CD4-positive, alpha-beta memory T cell (primary cell): Measurements from ENCODE around the gene TPP2. TPM values are rescaled to one million over a fixed set of nuclear protein-coding genes. Genes with fewer than 3 reads are reported as not detected.

Source experiments
- CTCF ChIA-PET: fragments of 350-600 bp; sonication (Branson Sonifier 250); formaldehyde crosslinking; loops from one replicate; lab custom pipeline; 2021; ENCODE audit warnings: inconsistent platforms; ENCODE audit not compliant: partially characterized antibody; lab: Charles Lee
- POLR2A ChIA-PET: fragments of 350-600 bp; sonication (Branson Sonifier 250); formaldehyde crosslinking; loops from one replicate; lab custom pipeline; 2021; ENCODE audit not compliant: partially characterized antibody; lab: Charles Lee
- DNase-seq, 5 donors: peaks; one replicate each; pipeline versions ENCODE4 v3.0.0 to v3.0.0-alpha.2; 2020 to 2022; ENCODE audit warnings: mixed read lengths in 1 of 5
- H3K27ac ChIP-seq: one replicate; pipeline ENCODE4 v1.7.0; 2013; ENCODE audit warnings: low read depth, low read length
- H3K27me3 ChIP-seq: 2 replicates; pipeline ENCODE4 v1.7.0; 2013; ENCODE audit warnings: mild to moderate bottlenecking, low read length, moderate library complexity; ENCODE audit not compliant: insufficient read depth
- H3K36me3 ChIP-seq: 2 replicates; pipeline ENCODE4 v1.7.0; 2013; ENCODE audit warnings: mild to moderate bottlenecking, low read length, moderate library complexity; ENCODE audit not compliant: insufficient read depth
- H3K4me1 ChIP-seq: 2 replicates; pipeline ENCODE4 v1.7.0; 2013; ENCODE audit warnings: mild to moderate bottlenecking, low read length, moderate library complexity; ENCODE audit not compliant: insufficient read depth
- H3K4me3 ChIP-seq, 2 donors: one replicate each; pipeline ENCODE4 v1.7.0; 2013; ENCODE audit warnings: low read length in 2 of 2, mild to moderate bottlenecking in 1 of 2
- H3K9me3 ChIP-seq, 2 donors: one replicate each; pipeline ENCODE4 v1.7.0; 2013; ENCODE audit warnings: low read length in 2 of 2, control low read depth in 1 of 2; ENCODE audit not compliant: control insufficient read depth in 1 of 2
- H3K27ac Mint-ChIP-seq, 7 donors: one replicate each; pipeline ENCODE4 v1.8.0; 2020 to 2021; ENCODE audit warnings: mixed read lengths in 7 of 7, mild to moderate bottlenecking in 6 of 7, inconsistent platforms in 3 of 7, moderate library complexity in 3 of 7
- H3K27me3 Mint-ChIP-seq, 2 donors: one replicate each; pipeline ENCODE4 v1.8.0; 2020 to 2021; ENCODE audit warnings: mixed read lengths in 2 of 2
- H3K36me3 Mint-ChIP-seq, 2 donors: one replicate each; pipeline ENCODE4 v1.8.0; 2020 to 2021; ENCODE audit warnings: mixed read lengths in 2 of 2, inconsistent platforms in 1 of 2, mild to moderate bottlenecking in 1 of 2
- H3K4me1 Mint-ChIP-seq, 4 donors: one replicate each; pipeline ENCODE4 v1.8.0; 2020 to 2021; ENCODE audit warnings: mixed read lengths in 4 of 4, mild to moderate bottlenecking in 1 of 4
- H3K4me3 Mint-ChIP-seq, 8 donors: one replicate each; pipeline ENCODE4 v1.8.0; 2020 to 2021; ENCODE audit warnings: mixed read lengths in 8 of 8, mild to moderate bottlenecking in 7 of 8, moderate library complexity in 6 of 8, inconsistent platforms in 3 of 8
- H3K9me3 Mint-ChIP-seq, 8 donors: one replicate each; pipeline ENCODE4 v1.8.0; 2020 to 2021; ENCODE audit warnings: mixed read lengths in 8 of 8, mild to moderate bottlenecking in 5 of 8, inconsistent platforms in 3 of 8, moderate library complexity in 1 of 8
- intact Hi-C: fragments of 100-400 bp; cut with micrococcal nuclease; formaldehyde crosslinking; loops from one replicate; pipeline ENCODE4 v1.15.1; 2023
- polyA plus RNA-seq, 2 donors: library from polyadenylated mRNA; unstranded; fragments of 300-500 nt; fragmentation: Illumina TruSeq; gene quantifications; one replicate each; pipeline ENCODE4 v1.2.3, GENCODE V29; 2021
- total RNA-seq, 2 experiments: library from RNA; stranded (reverse); gene quantifications; one replicate each; pipeline ENCODE4 v1.2.3, GENCODE V29; 2021

The TPP2 gene
- total and polyA plus RNA-seq, 4 experiments from 2014 or later, result 42.8 to 117 (median 87.2) TPM

DNA sequence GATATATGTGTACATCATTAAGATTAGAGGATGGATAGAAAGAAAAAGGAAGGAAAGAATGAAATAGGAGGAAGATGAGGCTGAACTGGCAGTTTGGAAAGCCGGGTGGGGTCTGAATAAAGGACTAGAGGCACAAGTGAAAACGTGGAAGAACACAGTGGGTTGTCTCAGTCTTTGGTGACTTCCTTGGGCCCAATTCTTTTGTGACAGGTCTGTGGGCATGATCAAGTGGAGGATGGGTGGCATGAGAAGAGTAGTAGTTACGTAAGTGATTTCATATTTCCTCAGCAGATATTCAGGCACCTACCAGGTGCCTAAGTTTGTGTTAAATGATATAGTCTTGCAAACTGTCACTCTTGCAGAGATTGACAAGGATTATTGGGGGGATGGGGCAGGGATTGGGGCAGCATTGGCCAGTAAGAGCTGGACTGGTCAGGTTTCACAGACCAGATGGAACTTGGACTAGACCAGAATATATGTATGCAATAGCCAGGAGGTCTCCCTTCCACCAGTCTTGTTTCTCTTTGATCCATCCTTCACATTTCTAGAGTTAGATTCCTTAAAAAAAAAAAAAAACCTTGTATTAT lies 2.7 kb downstream of the TPP2 start:
- H3K27me3 Mint-ChIP-seq, result no peaks in the 10 kb centered on the region
- H3K4me3 Mint-ChIP-seq, result peak overlapping the region; percentile 88 to 98 (median 94)
- Histone ChIP-seq H3K4me3 (peak overlapping the region in 1 of 2 donors; percentile 10), H3K4me1 (peaks cover 80% of the 10 kb centered on the region), H3K36me3 (no peaks in the 10 kb centered on the region), H3K27ac (no peak overlapping the region), H3K9me3 (no peaks in the 10 kb centered on the region), H3K27me3 (no peaks in the 10 kb centered on the region)
- peak overlapping the region; percentile 49 to 100 (median 89) for H3K27ac Mint-ChIP-seq
- peak in 2 of 5 donors; percentile 16 to 31 for DNase-seq
- H3K36me3 Mint-ChIP-seq, result peaks cover 13 to 48% of the 10 kb centered on the region in 2 donors
- ChIA-PET CTCF (interaction anchor here (2.4 kb wide), 1 partner anchor 8 kb away, joined by 9 read pairs; no protein-coding TSS in a partner anchor), POLR2A (interaction anchor here (0.6 to 11.3 kb wide), 3 partner anchors 8 to 1773 kb away, joined by 5 to 444 read pairs (median 28); partner anchors contain the start of gene ERCC5)
- H3K9me3 Mint-ChIP-seq, result peaks cover 0 to 2% (median 0%) of the 10 kb centered on the region in 8 donors
- intact Hi-C loops, result no loop called here
- H3K4me1 Mint-ChIP-seq, result peaks cover 60 to 93% (median 74%) of the 10 kb centered on the region in 4 donors

DNA sequence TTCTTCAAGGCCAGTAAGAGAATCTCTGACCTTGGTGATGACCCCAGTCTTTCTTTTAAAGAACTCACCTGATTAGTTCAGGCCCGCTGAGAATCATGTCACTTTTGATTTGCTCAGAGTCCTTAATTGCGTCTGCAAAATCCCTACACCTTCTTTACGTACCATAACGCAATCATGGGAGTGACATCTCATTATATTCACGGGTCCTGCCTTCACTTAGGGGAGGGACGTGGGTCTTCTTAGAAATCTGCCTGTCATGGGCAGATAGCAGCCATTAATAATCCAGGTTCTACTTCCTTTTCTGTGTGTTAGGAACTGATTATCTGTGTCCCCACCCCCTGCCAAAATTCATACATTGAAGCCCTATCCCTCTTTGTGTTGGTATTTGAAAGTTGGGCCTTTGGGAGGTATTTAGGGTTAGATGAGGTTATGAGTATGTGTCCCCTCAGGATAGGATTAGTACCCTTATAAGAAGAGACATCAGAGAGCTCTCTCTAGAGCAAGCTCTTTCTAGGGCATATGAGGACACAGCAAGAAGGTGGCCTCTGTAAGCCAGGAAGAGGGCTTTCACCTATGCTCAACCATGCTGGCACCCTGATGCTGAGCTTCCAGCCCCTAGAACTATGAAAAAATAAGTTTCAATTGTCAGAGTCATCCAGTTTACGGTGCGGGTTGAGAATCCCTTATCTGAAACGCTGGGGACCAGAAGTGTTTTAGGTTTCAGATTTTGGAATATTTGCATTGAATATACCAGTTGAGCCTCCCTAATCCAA lies 9.9 kb downstream of the TPP2 start:
- Mint-ChIP-seq H3K27me3 (no peaks in the 10 kb centered on the region), H3K4me3 (peak overlapping the region in 1 of 8 donors; percentile 16), H3K27ac (peak overlapping the region in 2 of 7 donors; percentile 3 to 52), H3K9me3 (no peaks in the 10 kb centered on the region), H3K4me1 (peaks cover 42 to 72% (median 58%) of the 10 kb centered on the region in 4 donors), H3K36me3 (peaks cover 55 to 77% of the 10 kb centered on the region in 2 donors)
- H3K4me1 ChIP-seq, result peaks cover 50% of the 10 kb centered on the region
- H3K9me3 ChIP-seq, result no peaks in the 10 kb centered on the region
- intact Hi-C loops, result no loop called here
- ChIA-PET CTCF (interaction anchor here (0.9 to 2.1 kb wide), 5 partner anchors 10 to 34 kb away, joined by 3 to 30 read pairs (median 6); partner anchors contain the start of gene TPP2), POLR2A (interaction anchor here (0.8 to 4.3 kb wide), 3 partner anchors 10 to 36 kb away, joined by 3 to 49 read pairs (median 24); partner anchors contain the start of gene TPP2)
- no peak overlapping the region for H3K4me3 ChIP-seq
- DNase-seq, result no peak
- no peak overlapping the region for H3K27ac ChIP-seq
- no peaks in the 10 kb centered on the region for H3K27me3 ChIP-seq
- H3K36me3 ChIP-seq, result peaks cover 40% of the 10 kb centered on the region

DNA sequence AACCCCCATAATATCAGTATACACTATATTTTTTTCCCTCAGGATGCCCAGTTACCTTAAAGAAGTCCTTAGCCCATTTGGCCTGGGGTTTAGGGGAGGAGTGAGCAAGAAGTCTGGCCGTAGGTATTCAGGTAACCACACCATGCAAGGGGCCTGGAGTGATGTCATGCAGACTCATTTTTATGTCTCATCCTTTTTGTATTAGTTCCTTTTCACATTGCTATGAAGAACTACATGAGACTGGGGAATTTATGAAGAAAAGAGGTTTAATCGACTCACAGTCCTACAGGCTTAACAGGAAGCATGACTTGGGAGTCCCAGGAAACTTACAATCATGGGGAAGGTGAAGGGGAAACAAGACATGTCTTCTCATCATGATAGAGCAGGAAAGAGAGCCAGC lies 12.2 kb downstream of the TPP2 start:
- Histone ChIP-seq H3K36me3 (peaks cover 41% of the 10 kb centered on the region), H3K9me3 (no peaks in the 10 kb centered on the region), H3K4me3 (no peak overlapping the region), H3K27ac (no peak overlapping the region), H3K27me3 (no peaks in the 10 kb centered on the region), H3K4me1 (peaks cover 35% of the 10 kb centered on the region)
- Mint-ChIP-seq H3K9me3 (no peaks in the 10 kb centered on the region), H3K4me1 (peaks cover 36 to 60% (median 50%) of the 10 kb centered on the region in 4 donors), H3K36me3 (peaks cover 53 to 67% of the 10 kb centered on the region in 2 donors), H3K27me3 (no peaks in the 10 kb centered on the region), H3K27ac (peak overlapping the region in 5 of 7 donors; percentile 4 to 88 (median 54)), H3K4me3 (no peak overlapping the region)
- ChIA-PET CTCF (interaction anchor here (2.0 kb wide), 1 partner anchor 17 kb away, joined by 11 read pairs; no protein-coding TSS in a partner anchor), POLR2A (interaction anchor here (2.8 to 4.3 kb wide), 2 partner anchors 12 kb away, joined by 17 to 49 read pairs; partner anchors contain the start of gene TPP2)
- intact Hi-C loops, result no loop called here
- no peak for DNase-seq

DNA sequence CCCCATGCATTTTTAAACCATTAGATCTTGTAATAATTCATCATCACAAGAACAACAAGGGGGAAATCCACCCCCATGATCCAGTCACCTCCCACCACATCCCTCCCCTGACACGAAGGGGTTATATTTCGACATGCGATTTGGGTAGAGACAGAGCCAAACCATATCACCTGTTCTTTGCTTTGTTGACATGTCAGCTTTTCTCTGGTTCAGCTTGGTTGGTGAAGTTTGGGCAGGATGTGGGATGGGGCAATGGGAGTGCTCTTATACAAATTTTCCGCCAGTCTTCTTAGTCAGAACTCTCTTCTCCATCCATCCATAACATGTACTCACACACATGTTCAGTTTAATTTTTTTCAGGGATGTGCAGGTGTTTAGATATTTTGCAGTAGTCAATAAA lies 12.9 kb downstream of the TPP2 start:
- H3K27ac ChIP-seq, result no peak overlapping the region
- Mint-ChIP-seq H3K9me3 (no peaks in the 10 kb centered on the region), H3K27ac (peak overlapping the region in 3 of 7 donors; percentile 15 to 80 (median 69)), H3K4me3 (peak overlapping the region in 1 of 8 donors; percentile 61), H3K36me3 (peaks cover 55 to 67% of the 10 kb centered on the region in 2 donors), H3K27me3 (no peaks in the 10 kb centered on the region), H3K4me1 (peaks cover 33 to 57% (median 44%) of the 10 kb centered on the region in 4 donors)
- H3K27me3 ChIP-seq, result no peaks in the 10 kb centered on the region
- peaks cover 39% of the 10 kb centered on the region for H3K36me3 ChIP-seq
- no peak for DNase-seq
- H3K4me3 ChIP-seq, result no peak overlapping the region
- H3K4me1 ChIP-seq, result peaks cover 28% of the 10 kb centered on the region
- POLR2A ChIA-PET, result interaction anchor here (2.8 kb wide), 1 partner anchor 13 kb away, joined by 17 read pairs; the partner anchor contains the start of gene TPP2
- intact Hi-C loops, result no loop called here
- H3K9me3 ChIP-seq, result no peaks in the 10 kb centered on the region
- CTCF ChIA-PET, result interaction anchor here (2.0 kb wide), 1 partner anchor 18 kb away, joined by 11 read pairs; no protein-coding TSS in a partner anchor

DNA sequence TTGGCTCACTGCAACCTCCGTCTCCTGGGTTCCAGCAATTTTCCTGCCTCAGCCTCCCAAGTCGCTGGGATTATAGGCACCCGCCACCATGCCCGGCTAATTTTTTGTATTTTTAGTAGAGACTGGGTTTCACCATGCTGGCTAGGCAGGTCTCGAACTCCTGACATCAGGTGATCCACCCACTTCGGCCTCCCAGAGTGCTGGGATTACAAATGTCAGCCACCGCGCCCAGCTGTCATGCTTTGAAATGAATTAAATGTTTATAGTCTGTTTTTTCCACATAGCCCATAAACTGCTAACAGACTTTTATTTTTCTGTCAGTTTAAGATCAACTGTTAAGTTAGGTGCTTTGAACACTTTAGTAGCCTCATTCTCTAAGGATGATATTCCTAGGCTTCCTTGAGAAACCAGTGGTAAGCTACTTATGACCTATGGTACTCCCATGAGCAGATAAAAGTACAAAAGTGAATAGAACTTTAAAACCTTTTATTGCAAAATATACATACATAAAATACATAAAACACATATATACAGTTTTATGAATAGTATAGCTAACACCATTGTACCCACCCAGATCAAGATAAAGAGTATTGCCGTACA lies 13.6 kb downstream of the TPP2 start:
- Mint-ChIP-seq H3K27ac (peak overlapping the region in 1 of 7 donors; percentile 69), H3K4me1 (peaks cover 31 to 50% (median 39%) of the 10 kb centered on the region in 4 donors), H3K9me3 (no peaks in the 10 kb centered on the region), H3K27me3 (no peaks in the 10 kb centered on the region), H3K4me3 (no peak overlapping the region), H3K36me3 (peaks cover 50 to 63% of the 10 kb centered on the region in 2 donors)
- Histone ChIP-seq H3K27ac (no peak overlapping the region), H3K4me1 (peaks cover 21% of the 10 kb centered on the region), H3K27me3 (no peaks in the 10 kb centered on the region), H3K4me3 (no peak overlapping the region), H3K36me3 (peaks cover 39% of the 10 kb centered on the region), H3K9me3 (no peaks in the 10 kb centered on the region)
- ChIA-PET POLR2A (interaction anchor here (1.3 to 2.8 kb wide), 2 partner anchors 14 to 235 kb away, joined by 5 to 17 read pairs; partner anchors contain the start of genes ERCC5 and TPP2), CTCF (interaction anchor here (1.2 to 2.0 kb wide), 2 partner anchors 19 to 21 kb away, joined by 3 to 11 read pairs; no protein-coding TSS in a partner anchor)
- no peak for DNase-seq
- intact Hi-C loops, result no loop called here

DNA sequence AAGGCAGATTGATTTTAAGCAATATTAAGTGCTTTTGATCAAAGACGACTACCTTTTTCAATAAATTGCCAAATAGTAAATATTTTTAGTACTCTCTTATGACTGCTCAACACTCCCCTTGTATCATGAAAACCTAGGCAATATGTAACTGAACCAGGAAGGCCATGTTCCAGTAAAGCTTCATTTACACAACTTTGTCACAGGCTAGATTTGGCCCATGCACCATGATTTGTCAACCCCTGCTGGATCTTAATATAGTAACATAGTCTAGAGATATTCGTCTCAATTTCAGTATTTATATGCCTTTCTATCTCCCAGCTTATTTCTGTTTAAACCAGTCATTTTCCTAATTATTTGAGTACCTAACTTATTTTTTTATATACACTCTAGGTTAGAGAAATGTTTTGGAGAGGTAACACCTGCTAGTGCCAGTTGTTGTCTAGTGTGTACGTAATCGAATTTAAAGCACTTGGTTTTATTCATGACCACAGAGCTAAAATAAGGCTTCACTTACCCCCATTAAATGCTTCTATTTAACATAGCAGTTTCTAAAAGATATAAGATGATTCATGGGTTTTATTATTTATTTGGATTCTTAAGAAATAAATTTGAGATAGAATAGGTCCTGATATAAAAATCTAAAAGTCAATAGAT lies 21.0 kb downstream of the TPP2 start:
- CTCF ChIA-PET, result interaction anchor here (0.8 to 1.9 kb wide), 2 partner anchors 15 to 26 kb away, joined by 3 to 8 read pairs; no protein-coding TSS in a partner anchor
- H3K36me3 ChIP-seq, result peaks cover 48% of the 10 kb centered on the region
- intact Hi-C loops, result loop anchor here (2.0 to 5.0 kb wide), 2 partner anchors 13 to 36 kb away; no protein-coding TSS in a partner anchor
- Mint-ChIP-seq H3K36me3 (peaks cover 53 to 69% of the 10 kb centered on the region in 2 donors), H3K27me3 (no peaks in the 10 kb centered on the region), H3K4me1 (peaks cover 9 to 21% (median 15%) of the 10 kb centered on the region in 4 donors), H3K9me3 (no peaks in the 10 kb centered on the region), H3K4me3 (no peak overlapping the region), H3K27ac (peak overlapping the region in 1 of 7 donors; percentile 0)
- H3K27me3 ChIP-seq, result no peaks in the 10 kb centered on the region
- no peak overlapping the region for H3K27ac ChIP-seq
- no peak for DNase-seq
- POLR2A ChIA-PET, result interaction anchor here (1.4 to 1.5 kb wide), 2 partner anchors 22 to 26 kb away, joined by 7 read pairs; no protein-coding TSS in a partner anchor
- H3K4me1 ChIP-seq, result no peaks in the 10 kb centered on the region
- no peak overlapping the region for H3K4me3 ChIP-seq
- no peaks in the 10 kb centered on the region for H3K9me3 ChIP-seq
